MM.1S (cell line): ENCODE measurements around the gene PICALM.

Source experiments
- DNase-seq: peaks from one replicate; pipeline ENCODE4 v3.0.0-alpha.2; 2015
- H2AFZ ChIP-seq: fragments of 300-600 bp; sonication (generic); 2 replicates; pipeline ENCODE4 v1.6.0; 2016; ENCODE audit warnings: antibody characterized with exemption, low read length
- H3F3A ChIP-seq: fragments of 300-600 bp; sonication (generic); 2 replicates; pipeline ENCODE4 v1.6.1; 2016; ENCODE audit warnings: mild to moderate bottlenecking, antibody characterized with exemption, low read length, moderate library complexity, mixed read lengths; ENCODE audit not compliant: insufficient read depth
- H3K27ac ChIP-seq: fragments of 300-600 bp; sonication (generic); 2 replicates; pipeline ENCODE4 v1.5.1; 2016; ENCODE audit warnings: mild to moderate bottlenecking, low read length
- H3K27me3 ChIP-seq: fragments of 300-600 bp; sonication (generic); replicated peaks from 2 replicates; pipeline ENCODE4 v1.6.0; 2016; ENCODE audit warnings: low read length; ENCODE audit not compliant: insufficient read depth
- H3K36me3 ChIP-seq: fragments of 300-600 bp; sonication (generic); replicated peaks from 2 replicates; pipeline ENCODE4 v1.6.1; 2016; ENCODE audit warnings: mild to moderate bottlenecking, low read length, mixed read lengths; ENCODE audit not compliant: insufficient read depth
- H3K4me1 ChIP-seq: fragments of 300-600 bp; sonication (generic); 2 replicates; pipeline ENCODE4 v1.6.1; 2016; ENCODE audit warnings: low read length, mixed read lengths
- H3K4me2 ChIP-seq: fragments of 300-600 bp; sonication (generic); 2 replicates; pipeline ENCODE4 v1.6.0; 2016; ENCODE audit warnings: low read depth, low read length
- H3K4me3 ChIP-seq: fragments of 300-600 bp; sonication (generic); 2 replicates; pipeline ENCODE4 v1.5.1; 2016; ENCODE audit warnings: low read length, mixed read lengths
- H3K79me2 ChIP-seq: fragments of 300-600 bp; sonication (generic); 2 replicates; pipeline ENCODE4 v1.6.1; 2016; ENCODE audit warnings: mixed run types, low read length, mixed read lengths
- H3K9ac ChIP-seq: fragments of 300-600 bp; sonication (generic); 2 replicates; pipeline ENCODE4 v1.6.1; 2016; ENCODE audit warnings: low read length, mixed read lengths
- H3K9me2 ChIP-seq: fragments of 300-600 bp; sonication (generic); replicated peaks from 2 replicates; pipeline ENCODE4 v1.6.1; 2016; ENCODE audit warnings: mild to moderate bottlenecking, low read length, mixed read lengths; ENCODE audit not compliant: insufficient read depth
- H3K9me3 ChIP-seq: fragments of 300-600 bp; sonication (generic); replicated peaks from 2 replicates; pipeline ENCODE4 v1.6.1; 2016; ENCODE audit warnings: mild to moderate bottlenecking, low read length, mixed read lengths; ENCODE audit not compliant: insufficient read depth
- H4K20me1 ChIP-seq: fragments of 300-600 bp; sonication (generic); 2 replicates; pipeline ENCODE4 v1.6.1; 2016; ENCODE audit warnings: mild to moderate bottlenecking, low read length, moderate library complexity, mixed read lengths; ENCODE audit not compliant: insufficient read depth
- CTCF ChIP-seq: fragments of 300-600 bp; sonication (generic); IDR thresholded peaks from 2 replicates; pipeline ENCODE4 v1.5.1; 2016; ENCODE audit warnings: antibody characterized with exemption, low read length, mixed read lengths
- EZH2 ChIP-seq: fragments of 300-600 bp; sonication (generic); optimal IDR thresholded peaks from 2 replicates; pipeline ENCODE3; 2017; ENCODE audit warnings: low read depth, mild to moderate bottlenecking, antibody characterized with exemption, low read length, mixed read lengths
- EZH2phosphoT487 ChIP-seq: fragments of 300-600 bp; sonication (generic); IDR thresholded peaks from 2 replicates; pipeline ENCODE4 v1.6.1; 2018; ENCODE audit warnings: antibody characterized with exemption, low read length

The PICALM gene

GRCh38 chr11:86041975-86042378 is 26.9 kb downstream of the PICALM start:
- H2AFZ ChIP-seq, result no peak overlapping the region
- no peaks in the 10 kb centered on the region for H3K9me3 ChIP-seq
- H3K4me3 ChIP-seq, result no peak overlapping the region
- H3K9ac ChIP-seq, result no peak overlapping the region
- H3K4me2 ChIP-seq, result no peak overlapping the region
- H3K27me3 ChIP-seq, result no peaks in the 10 kb centered on the region
- H3K36me3 ChIP-seq, result no peaks in the 10 kb centered on the region
- TF ChIP-seq CTCF (peak; percentile 90), EZH2phosphoT487 (no peak), EZH2 (no peak)
- H3F3A ChIP-seq, result peaks cover 15% of the 10 kb centered on the region
- H3K79me2 ChIP-seq, result peaks cover 95% of the 10 kb centered on the region
- peak; percentile 84 for DNase-seq
- H3K9me2 ChIP-seq, result no peaks in the 10 kb centered on the region
- no peak overlapping the region for H3K27ac ChIP-seq
- peaks cover 50% of the 10 kb centered on the region for H4K20me1 ChIP-seq
- peaks cover 12% of the 10 kb centered on the region for H3K4me1 ChIP-seq

- Histone ChIP-seq H3K9me2 (no peaks in the 10 kb centered on the region), H3K4me1 (peaks cover 12% of the 10 kb centered on the region), H3K27me3 (no peaks in the 10 kb centered on the region), H3F3A (peaks cover 15% of the 10 kb centered on the region), H3K36me3 (no peaks in the 10 kb centered on the region), H3K9me3 (no peaks in the 10 kb centered on the region), H3K4me3 (no peak overlapping the region), H3K27ac (no peak overlapping the region), H3K79me2 (peaks cover 94% of the 10 kb centered on the region), H2AFZ (no peak overlapping the region), H3K4me2 (no peak overlapping the region), H4K20me1 (peaks cover 42% of the 10 kb centered on the region), H3K9ac (no peak overlapping the region)
- TF ChIP-seq CTCF (no peak), EZH2 (no peak), EZH2phosphoT487 (no peak)
- no peak for DNase-seq
Observed at GRCh38 chr11:86040919-86041850, 27.7 kb downstream of the PICALM start.

GRCh38 chr11:86039094-86039493 is 29.8 kb downstream of the PICALM start:
- Histone ChIP-seq H3K79me2 (peaks cover 94% of the 10 kb centered on the region), H3K9me3 (no peaks in the 10 kb centered on the region), H3K27me3 (no peaks in the 10 kb centered on the region), H3K27ac (no peak overlapping the region), H3K4me3 (no peak overlapping the region), H3K36me3 (no peaks in the 10 kb centered on the region), H2AFZ (no peak overlapping the region), H4K20me1 (peaks cover 26% of the 10 kb centered on the region), H3K4me1 (peaks cover 12% of the 10 kb centered on the region), H3K4me2 (no peak overlapping the region), H3K9ac (no peak overlapping the region), H3K9me2 (no peaks in the 10 kb centered on the region), H3F3A (peaks cover 15% of the 10 kb centered on the region)
- no peak for TF ChIP-seq CTCF
- no peak for TF ChIP-seq EZH2phosphoT487
- TF ChIP-seq EZH2, result no peak
- no peak for DNase-seq
